Measurements from ENCODE around the gene RASGRF2. TPM values are rescaled to one million over a fixed set of nuclear protein-coding genes. Genes with fewer than 3 reads are reported as not detected.

Gene RASGRF2
- total RNA-seq, 4 donors from 2014 or later = 1.8 to 4.1 (median 2.5) TPM

GRCh38 chr5:81250004-81250403, 289.8 kb downstream of the RASGRF2 start:
- H3K27ac ChIP-seq = no peak overlapping the region
- TF ChIP-seq EP300 (IDR thresholded peaks at IDR 0.05) = no peak
- TF ChIP-seq POLR2A (IDR thresholded peaks at IDR 0.05) = no peak
- no peak for TF ChIP-seq POLR2AphosphoS5 (IDR thresholded peaks at IDR 0.05)
- no peaks in the 10 kb centered on the region for H3K36me3 ChIP-seq
- no peaks in the 10 kb centered on the region for H3K27me3 ChIP-seq
- no peaks in the 10 kb centered on the region for H3K9me3 ChIP-seq
- H3K4me1 ChIP-seq = peaks cover 14% of the 10 kb centered on the region
- DNase-seq (ENCODE audit: low spot score in 2 of 2) = no peak
- no peak overlapping the region for H3K4me3 ChIP-seq
- 100% methylated on average over 1 of the region's 1 CpG for WGBS

DNA sequence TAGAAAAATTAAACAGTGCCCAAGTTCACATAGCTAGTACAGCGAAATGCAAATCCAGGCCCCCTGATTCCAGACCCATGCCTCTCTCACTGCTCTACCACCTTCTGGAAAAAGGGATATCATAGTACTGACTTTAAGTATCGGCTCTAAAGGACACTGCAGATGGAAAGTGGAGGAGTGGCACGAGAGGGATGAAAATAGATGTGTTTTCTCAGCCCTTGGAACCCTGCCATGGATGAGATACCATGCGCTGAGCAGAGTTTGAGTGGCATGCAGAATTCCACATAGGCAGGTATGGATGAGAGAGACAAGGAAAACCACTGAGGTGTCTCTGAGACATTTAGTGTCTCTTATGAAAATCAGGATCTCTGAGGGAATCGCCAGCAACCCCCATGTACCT, 291.8 kb downstream of the RASGRF2 start:
- no peak for DNase-seq (ENCODE audit: low spot score in 2 of 2)
- no peaks in the 10 kb centered on the region for H3K36me3 ChIP-seq
- H3K27ac ChIP-seq = no peak overlapping the region
- no peaks in the 10 kb centered on the region for H3K9me3 ChIP-seq
- WGBS = 83% methylated on average over 5 of the region's 5 CpGs
- H3K4me1 ChIP-seq = peaks cover 6% of the 10 kb centered on the region
- no peak for TF ChIP-seq POLR2A (IDR thresholded peaks at IDR 0.05)
- TF ChIP-seq, protein P1, sequence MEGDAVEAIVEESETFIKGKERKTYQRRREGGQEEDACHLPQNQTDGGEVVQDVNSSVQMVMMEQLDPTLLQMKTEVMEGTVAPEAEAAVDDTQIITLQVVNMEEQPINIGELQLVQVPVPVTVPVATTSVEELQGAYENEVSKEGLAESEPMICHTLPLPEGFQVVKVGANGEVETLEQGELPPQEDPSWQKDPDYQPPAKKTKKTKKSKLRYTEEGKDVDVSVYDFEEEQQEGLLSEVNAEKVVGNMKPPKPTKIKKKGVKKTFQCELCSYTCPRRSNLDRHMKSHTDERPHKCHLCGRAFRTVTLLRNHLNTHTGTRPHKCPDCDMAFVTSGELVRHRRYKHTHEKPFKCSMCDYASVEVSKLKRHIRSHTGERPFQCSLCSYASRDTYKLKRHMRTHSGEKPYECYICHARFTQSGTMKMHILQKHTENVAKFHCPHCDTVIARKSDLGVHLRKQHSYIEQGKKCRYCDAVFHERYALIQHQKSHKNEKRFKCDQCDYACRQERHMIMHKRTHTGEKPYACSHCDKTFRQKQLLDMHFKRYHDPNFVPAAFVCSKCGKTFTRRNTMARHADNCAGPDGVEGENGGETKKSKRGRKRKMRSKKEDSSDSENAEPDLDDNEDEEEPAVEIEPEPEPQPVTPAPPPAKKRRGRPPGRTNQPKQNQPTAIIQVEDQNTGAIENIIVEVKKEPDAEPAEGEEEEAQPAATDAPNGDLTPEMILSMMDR (IDR thresholded peaks at IDR 0.05) = no peak
- no peak for TF ChIP-seq POLR2AphosphoS5 (IDR thresholded peaks at IDR 0.05)
- TF ChIP-seq EP300 (IDR thresholded peaks at IDR 0.05) = no peak
- H3K27me3 ChIP-seq = no peaks in the 10 kb centered on the region
- H3K4me3 ChIP-seq = no peak overlapping the region

- H3K4me1 ChIP-seq = peaks cover 4% of the 10 kb centered on the region
- no peaks in the 10 kb centered on the region for H3K9me3 ChIP-seq
- TF ChIP-seq EP300 (IDR thresholded peaks at IDR 0.05) (no peak), POLR2AphosphoS5 (IDR thresholded peaks at IDR 0.05) (no peak), POLR2A (IDR thresholded peaks at IDR 0.05) (no peak)
- TF ChIP-seq, protein P1 (IDR thresholded peaks at IDR 0.05) = no peak
- H3K27me3 ChIP-seq = no peaks in the 10 kb centered on the region
- WGBS = 95% methylated on average over 1 of the region's 1 CpG
- H3K27ac ChIP-seq = no peak overlapping the region
- H3K4me3 ChIP-seq = no peak overlapping the region
- no peak for DNase-seq (ENCODE audit: low spot score in 2 of 2)
- no peaks in the 10 kb centered on the region for H3K36me3 ChIP-seq
Observed at GRCh38 chr5:81252904-81253303, 292.7 kb downstream of the RASGRF2 start.

DNA sequence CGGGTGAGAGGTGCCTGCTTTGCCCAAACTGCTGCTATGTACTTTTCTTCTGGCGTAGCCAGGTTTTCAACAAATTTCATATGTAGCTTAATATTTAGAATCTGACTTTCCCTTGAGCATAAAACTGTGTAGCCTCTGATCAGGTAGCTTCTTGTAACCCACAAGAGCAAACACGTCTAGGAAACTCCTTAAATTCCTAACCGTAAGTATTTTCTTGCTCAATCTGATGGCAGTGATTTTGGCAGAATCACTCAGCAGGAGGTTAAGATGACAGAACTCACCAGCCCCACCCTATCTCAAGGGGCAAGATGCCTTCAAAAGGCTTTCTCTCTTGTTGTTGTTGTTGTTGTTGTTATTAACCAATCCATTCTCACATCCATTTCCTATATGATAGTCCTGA, 293.7 kb downstream of the RASGRF2 start:
- 53% methylated on average over 4 of the region's 4 CpGs for WGBS
- H3K4me3 ChIP-seq = no peak overlapping the region
- TF ChIP-seq POLR2A (IDR thresholded peaks at IDR 0.05) (no peak), EP300 (IDR thresholded peaks at IDR 0.05) (no peak), POLR2AphosphoS5 (IDR thresholded peaks at IDR 0.05) (no peak)
- TF ChIP-seq, protein P1 (IDR thresholded peaks at IDR 0.05) = no peak
- H3K27ac ChIP-seq = no peak overlapping the region
- no peaks in the 10 kb centered on the region for H3K36me3 ChIP-seq
- no peaks in the 10 kb centered on the region for H3K27me3 ChIP-seq
- no peak for DNase-seq (ENCODE audit: low spot score in 2 of 2)
- no peaks in the 10 kb centered on the region for H3K4me1 ChIP-seq
- H3K9me3 ChIP-seq = no peaks in the 10 kb centered on the region

- TF ChIP-seq EP300 (IDR thresholded peaks at IDR 0.05) (no peak), POLR2A (IDR thresholded peaks at IDR 0.05) (no peak), POLR2AphosphoS5 (IDR thresholded peaks at IDR 0.05) (no peak)
- TF ChIP-seq, protein P1 (IDR thresholded peaks at IDR 0.05) = no peak
- no peaks in the 10 kb centered on the region for H3K9me3 ChIP-seq
- 98% methylated on average over 6 of the region's 21 CpGs for WGBS
- no peak for DNase-seq (ENCODE audit: low spot score in 2 of 2)
- no peaks in the 10 kb centered on the region for H3K27me3 ChIP-seq
- no peak overlapping the region for H3K27ac ChIP-seq
- H3K4me3 ChIP-seq = no peak overlapping the region
- H3K36me3 ChIP-seq = no peaks in the 10 kb centered on the region
- no peaks in the 10 kb centered on the region for H3K4me1 ChIP-seq
Observed at GRCh38 chr5:81254886-81255559, 294.9 kb downstream of the RASGRF2 start.

Data from suprapubic skin (tissue), 4 donors.